ENCODE measurements around the gene PRKCZ.
"Not testable (repeated sequence)": the region's sequence is repeated elsewhere in the genome, so short reads cannot be mapped to it uniquely, and the experiment has no call there.

PRKCZ gene

DNA sequence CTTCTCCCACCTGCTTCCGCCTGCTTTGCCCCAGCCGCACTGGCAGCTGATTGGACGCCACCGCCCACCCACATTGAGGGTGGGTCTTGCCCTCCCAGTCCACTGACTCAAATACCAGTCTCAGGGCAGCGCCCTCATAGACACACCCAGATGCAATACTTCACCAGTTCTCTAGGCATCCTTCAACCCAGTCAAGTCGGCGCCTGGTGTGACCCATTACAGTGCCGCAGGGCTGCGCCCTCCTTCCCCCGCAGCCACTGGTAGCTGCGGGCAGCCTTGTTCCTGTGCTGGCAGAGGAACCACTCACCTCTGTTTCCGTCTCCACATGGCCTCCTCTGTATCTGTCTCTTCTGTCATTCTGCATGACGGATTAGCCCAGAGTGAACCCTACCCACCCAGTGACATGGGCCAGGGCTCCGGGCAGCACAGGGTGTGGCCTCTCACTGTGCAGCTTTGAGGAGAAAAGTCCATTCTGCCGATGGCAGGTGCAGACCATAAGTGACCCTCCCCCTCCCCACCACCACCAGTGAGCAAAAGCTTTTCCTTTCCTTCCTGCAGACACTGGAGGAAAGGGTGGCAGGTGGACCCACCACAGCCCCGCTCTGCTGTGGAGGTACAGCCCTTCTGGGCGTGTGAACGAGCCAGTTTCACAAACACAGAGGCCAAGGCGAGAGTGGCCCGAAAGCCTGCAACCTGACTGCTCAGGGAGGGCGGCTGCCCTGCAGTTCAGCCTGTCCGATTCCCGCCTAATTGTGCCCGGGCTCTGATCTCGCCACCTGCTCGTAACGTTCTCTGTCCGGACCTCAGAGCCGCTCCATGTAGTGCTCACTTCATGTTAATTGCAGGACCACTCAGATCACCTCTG is 87.3 kb downstream of the PRKCZ start:
- DNase-seq, result no peak

DNA sequence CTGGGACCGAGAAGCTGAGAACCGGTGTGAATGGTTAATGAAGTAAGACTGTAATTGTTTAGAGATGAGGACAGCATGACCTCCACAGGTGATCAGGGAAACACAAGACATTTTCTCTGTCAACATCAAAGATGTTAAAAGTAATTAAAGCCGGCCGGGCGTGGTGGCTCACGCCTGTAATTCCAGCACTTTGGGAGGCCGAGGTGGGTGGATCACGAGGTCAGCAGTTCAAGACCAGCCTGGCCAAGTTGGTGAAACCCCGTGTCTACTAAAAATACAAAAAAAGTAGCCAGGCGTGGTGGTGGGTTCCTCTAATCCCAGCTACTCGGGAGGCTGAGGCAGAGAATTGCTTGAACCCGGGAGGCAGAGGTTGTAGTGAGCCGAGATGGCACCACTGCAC is 88.9 kb downstream of the PRKCZ start:
- DNase-seq, result not testable (repeated sequence)

DNA sequence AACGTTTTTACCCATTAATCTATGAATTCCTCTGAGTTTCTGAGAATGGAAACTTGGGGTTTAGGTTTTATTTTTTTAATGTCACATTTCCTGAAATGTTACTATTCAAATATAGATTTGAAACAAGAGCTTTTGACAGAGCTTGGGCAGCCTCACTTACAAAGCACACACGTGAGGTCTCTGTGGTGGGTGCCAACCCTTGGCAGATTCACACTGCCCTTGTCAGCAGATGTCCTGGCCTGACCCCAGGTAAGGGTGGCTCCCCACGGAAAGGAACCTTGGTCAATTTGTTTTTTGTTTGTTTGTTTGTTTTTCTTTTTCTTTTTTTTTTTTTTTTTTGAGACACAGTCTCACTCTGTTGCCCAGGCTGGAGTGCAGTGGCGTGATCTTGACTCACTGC is 90.8 kb downstream of the PRKCZ start:
- no peak for DNase-seq

DNA sequence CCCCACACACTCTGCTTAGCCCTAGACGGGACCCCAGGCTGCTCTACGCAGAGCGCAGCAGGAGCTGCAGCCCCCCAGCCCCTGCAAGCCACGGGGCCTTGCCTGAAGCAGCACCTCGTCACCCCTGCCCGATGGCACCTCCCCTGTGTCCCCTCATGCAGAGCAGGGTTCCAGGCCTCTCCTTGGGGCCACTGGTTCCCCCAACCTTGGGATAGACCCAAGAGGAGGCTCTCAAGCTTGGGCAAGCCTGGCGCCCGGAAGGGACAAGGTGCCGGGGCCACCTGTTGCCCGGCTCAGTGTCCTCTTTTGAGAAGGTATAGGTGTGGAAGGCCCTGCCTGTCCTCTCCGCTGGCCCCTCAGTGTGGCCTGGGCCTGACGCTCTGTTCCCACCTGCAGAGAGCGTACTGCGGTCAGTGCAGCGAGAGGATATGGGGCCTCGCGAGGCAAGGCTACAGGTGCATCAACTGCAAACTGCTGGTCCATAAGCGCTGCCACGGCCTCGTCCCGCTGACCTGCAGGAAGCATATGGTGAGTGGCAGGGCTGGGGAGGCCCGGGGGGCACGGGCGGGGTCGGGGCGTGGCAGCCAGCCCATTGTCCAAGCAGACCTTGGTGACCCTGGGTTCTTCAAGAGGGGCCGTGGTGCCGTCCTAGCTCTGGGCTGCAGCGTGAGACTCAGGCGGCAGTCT is 93.7 kb downstream of the PRKCZ start:
- DNase-seq, result no peak

DNA sequence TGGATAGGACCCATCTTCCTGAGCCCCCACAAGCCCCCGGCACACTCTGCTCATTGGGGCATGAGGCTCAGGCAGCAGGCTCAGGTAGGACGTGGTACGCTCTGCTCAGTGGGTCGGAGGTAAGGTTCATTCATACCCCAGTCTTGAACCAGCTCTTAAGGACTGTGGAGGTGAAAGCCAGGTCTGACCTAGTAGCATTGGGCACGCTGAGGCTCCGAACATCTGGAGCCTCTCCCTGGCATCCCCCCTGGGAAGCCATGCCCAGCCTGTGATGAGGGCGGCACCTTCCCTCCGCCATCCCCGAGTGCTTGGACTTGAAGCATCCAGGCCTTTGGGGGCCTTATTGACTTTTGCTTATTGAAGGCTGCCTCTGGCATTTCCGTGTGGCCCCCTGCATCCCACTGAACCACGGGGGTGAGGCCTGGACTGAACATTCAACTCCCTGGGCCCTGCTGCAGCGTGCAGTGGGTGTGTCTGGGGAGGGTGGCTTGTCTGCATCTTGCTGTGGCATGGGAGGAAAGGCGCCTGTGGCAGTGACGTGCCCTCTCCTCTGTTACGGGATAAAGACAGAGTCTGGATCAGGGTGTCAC is 94.4 kb downstream of the PRKCZ start:
- DNase-seq, result no peak

DNA sequence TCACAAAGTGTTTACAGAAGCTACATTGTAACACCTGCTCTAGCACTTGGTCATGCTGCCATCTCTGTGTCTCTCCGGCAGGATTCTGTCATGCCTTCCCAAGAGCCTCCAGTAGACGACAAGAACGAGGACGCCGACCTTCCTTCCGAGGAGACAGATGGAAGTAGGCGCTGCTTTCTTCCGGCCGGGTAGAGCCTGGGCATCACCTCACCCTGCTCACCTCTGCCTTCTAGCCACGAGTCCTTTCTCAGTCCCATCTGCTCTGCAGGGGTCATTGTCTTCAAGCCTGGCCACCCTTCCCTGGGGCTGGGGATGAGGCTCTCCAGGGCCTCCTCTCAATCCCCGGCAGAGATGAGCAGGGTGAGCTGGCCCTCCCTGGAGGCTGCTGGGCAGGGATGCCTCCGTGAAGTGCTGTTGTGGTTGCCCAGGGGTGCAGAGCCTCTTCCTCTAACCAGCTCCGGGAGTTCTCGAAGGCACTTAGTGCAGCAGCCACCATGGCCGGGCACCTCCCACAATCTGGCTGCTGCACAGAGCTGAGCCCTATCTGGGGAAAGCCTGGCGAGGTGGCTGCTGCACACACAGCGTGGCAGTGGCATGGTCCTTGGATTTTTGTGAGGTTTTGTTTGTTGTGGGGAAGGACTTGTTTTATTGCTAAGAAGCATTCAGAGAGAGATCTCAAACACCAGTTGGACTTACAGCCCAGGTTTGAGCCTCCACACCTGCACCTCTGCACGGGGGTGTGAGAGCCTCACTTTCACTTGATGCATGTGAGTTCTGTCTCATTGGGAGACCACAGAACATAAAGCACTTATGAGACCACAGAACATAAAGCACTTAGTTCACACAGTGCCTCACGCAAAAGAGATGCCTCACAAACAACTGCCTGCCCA is 96.0 kb downstream of the PRKCZ start:
- DNase-seq, result no peak

DNA sequence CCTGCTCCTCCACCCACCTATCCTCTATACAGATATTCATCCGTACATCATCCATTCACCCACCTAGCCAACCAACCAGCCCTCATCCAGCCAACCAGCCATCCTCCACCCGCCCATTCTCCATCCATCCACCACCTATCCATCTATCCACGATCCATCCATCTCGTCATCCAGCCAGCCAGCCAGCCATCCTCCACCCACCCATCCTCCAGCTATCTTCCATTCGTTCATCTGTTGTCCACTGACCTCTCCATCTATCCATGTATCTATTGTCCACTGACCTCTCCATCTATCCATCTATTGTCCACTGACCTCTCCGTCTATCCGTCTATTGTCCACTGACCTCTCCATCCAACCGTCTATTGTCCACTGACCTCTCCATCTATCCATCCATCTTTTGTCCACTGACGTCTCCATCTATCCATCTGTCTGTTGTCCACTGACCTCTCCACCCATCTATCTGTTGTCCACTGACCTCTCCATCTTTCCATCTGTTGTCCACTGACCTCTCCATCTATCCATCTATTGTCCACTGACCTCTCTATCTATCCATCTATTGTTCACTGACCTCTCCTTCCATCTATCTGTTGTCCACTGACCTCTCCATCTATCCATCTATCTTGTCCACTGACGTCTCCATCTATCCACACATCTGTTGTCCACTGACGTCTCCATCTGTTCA is 96.8 kb downstream of the PRKCZ start:
- DNase-seq, result no peak

DNA sequence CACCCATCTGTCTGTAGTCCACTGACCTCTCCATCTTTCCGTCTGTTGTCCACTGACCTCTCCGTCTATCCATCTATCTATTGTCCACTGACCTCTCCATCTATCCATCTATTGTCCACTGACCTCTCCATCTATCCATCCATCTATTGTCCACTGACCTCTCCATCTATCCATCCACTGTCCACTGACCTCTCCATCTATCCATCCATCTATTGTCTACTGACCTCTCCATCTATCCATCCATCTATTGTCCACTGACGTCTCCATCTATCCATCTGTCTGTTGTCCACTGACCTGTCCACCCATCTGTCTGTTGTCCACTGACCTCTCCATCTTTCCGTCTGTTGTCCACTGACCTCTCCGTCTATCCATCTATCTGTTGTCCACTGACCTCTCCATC is 97.7 kb downstream of the PRKCZ start:
- not testable (repeated sequence) for DNase-seq

DNA sequence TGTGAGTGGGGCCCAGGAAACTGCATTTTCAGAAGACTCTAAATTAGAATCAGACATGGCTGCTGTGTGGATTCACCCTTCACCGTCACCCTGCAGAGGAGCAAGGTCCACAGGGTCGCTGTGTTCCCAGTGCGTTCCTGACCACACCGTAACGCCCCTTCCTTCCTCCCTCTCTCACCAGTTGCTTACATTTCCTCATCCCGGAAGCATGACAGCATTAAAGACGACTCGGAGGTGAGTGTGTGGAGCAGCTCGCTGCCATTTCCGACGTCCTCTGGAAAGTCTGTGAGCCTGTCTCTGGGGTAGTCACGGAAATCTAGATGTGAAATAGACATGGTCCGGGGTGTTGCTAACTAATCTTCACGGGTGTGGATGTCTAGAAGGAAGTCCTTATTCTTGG is 98.5 kb downstream of the PRKCZ start:
- no peak for DNase-seq

DNA sequence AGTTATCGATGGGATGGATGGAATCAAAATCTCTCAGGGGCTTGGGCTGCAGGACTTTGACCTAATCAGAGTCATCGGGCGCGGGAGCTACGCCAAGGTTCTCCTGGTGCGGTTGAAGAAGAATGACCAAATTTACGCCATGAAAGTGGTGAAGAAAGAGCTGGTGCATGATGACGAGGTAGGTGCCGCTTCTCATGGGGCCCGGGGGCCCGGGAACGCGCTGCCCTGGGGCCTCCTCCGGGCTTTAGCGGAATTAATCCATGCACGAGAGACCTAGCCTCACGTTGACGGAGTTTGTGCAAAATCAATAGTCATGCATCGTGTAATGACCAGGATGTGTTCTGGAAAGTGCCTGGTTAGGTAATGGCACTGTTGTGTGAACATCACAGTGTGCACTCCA is 100.6 kb downstream of the PRKCZ start:
- DNase-seq, result no peak

DNA sequence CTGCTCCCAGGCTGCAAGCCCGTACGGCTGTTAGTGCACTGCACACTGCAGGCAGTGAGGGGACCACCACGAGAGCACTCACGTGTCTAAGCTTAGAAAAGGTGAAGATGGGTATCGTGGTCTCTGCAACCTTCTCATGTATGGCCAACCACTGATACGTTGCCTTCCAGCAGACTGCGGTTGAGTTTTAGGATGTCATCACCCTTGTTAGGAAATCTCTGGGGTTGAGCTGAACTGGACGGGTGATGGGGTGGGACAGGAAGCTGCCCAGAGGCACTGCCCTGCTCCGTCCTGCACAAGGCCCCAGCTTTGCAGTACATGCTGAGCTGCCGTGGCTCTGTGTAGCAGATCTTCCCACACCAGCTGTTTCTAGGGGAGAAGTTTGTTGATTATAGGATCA is 101.0 kb downstream of the PRKCZ start:
- DNase-seq, result no peak

DNA sequence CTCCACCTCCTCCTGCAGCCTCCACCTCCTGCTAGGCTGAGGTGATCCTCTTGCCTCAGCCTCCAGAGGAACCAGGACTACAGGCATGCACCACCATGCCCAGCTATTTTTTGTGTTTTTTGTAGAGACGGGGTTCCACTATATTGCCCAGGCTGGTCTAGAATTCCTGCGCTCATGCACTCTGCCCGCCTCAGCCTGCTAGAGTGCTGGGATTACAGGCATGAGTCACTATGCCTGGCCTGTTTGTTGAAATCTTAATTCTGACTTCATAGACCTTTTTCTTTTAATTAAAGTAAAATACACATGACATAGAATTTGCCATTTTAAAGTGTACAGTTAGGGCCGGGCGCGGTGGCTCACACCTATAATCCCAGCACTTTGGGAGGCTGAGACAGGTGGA is 101.7 kb downstream of the PRKCZ start:
- DNase-seq, result no peak

DNA sequence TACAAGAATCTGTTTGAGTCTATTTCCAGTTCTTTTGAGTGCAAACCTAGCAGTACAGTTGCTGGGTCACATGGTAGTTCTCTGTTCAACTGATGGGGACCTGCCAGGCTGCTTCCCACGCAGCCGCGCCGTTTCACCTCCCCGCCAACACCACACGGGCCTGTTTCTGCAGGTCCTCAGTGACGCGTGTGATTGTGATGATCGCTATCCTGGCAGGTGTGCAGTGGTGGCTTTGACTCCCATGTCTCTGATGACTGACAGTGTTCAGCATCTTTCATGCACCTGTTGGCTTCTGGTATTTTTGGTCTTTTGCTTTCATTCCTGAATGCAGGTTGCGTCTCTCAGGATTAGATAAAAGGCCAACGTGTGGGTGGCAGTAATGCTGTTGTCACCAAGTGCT is 102.7 kb downstream of the PRKCZ start:
- DNase-seq, result no peak

DNA sequence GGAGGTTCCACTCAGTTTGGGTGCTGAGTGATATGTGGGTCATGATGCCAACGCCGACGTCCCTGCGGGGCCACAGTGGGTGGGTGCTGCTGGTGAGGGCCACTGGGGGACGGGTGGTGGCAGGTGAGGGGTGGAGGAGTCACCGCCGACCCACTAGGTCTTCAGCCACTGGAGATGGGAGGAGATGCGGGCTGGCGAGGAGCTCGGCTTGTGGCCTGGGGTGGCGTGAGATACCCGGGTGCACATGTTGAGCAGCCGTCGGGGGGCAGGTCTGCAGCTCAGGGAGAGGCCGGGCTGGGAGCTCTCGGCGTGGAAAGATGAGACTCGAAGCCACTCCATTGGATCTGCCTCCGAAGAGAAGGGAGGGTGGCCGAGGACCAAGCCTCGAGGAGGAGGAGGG is 103.8 kb downstream of the PRKCZ start:
- no peak for DNase-seq

DNA sequence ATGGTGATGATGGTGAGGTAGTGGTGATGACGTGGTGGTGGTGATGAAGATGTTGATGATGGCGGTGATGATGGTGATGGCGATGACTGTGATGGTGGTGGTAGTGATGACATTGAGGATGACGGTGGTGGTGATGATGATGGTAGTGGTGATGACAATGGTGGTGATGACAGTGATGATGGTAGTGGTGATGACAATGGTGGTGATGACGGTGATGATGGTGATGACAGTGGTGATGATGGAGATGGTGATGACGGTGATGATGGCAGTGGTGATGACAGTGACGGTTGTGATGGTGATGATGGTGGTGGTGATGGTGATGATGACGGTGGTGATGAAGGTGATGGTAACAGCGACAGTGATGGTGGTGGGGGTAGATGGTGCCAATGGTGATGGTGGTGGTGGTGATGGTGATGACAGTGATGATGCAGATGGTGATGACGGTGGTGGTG is 105.0 kb downstream of the PRKCZ start:
- DNase-seq, result no peak

DNA sequence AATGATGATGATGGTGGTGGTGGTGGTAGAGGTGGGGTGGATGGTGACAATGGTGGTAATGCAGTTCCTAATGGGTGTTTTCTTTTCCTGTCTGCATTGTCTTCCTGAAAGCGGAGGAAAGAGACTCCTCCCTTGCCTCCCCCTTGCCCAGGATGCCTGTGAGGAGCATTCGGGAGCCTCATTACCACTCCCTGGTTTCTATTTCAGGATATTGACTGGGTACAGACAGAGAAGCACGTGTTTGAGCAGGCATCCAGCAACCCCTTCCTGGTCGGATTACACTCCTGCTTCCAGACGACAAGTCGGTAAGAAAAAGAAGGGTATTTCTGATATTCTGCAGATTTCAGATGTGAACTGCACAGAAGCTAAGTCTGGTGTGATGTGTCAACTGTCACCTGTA is 105.6 kb downstream of the PRKCZ start:
- no peak for DNase-seq

DNA sequence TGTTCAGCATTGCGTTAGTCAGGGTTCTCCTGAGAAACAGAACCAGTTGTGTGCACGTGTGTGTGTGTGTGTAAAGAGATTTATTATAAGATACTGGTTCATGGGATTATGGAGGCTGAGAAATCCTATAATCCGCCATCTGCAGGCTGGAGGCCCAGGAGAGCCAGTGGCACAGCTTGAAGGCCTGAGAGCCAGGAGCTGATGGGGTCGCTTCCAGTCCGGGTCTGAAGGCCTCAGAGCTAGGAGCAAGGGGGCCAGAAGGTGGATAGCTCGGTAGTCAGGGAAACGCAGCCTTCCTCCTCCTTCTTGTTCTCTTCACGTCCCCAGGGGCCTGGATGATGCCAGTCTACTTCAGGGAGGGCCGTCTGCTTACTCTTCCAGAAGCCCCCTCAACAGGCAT is 106.7 kb downstream of the PRKCZ start:
- DNase-seq, result no peak

DNA sequence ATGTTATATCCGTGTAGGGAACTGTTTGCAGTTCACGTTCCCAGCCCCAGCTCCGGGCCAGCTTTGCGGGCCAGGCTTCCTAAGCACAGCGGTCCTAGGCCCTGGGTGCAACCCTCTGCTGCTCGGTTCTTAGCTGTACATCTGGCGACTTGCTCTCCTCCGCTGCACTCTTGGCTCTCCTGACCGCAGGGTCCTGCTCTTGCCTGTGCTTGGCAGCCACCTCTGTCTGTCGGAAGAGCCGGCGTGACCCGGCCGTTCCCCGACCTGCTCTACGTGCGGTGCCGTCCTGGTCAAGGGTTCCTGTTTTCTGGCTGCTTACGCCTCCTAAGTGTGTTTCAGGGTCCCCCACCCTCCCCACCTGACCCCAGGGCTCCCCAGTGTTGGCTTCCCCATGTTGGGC is 107.6 kb downstream of the PRKCZ start:
- DNase-seq, result no peak

DNA sequence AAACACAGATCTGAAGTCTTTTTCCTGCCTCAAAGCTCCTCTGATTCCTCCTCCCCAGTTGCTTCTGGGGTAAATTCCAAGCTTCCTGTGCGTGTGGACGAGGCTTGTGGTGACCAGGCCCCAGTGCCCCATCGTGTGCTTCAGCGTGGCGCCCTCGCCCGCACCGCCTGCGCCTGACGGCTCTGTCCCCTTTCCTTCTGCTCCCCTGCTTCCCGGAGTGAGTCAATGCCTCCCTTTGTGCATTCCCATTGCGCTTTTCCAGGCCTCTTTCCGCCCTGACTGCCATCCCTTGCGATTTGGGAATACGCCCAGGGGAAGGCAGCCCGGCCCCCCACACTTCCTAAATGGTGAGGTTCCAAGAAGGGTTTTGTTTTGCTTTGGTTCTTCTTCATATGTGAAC is 108.1 kb downstream of the PRKCZ start:
- DNase-seq, result no peak

DNA sequence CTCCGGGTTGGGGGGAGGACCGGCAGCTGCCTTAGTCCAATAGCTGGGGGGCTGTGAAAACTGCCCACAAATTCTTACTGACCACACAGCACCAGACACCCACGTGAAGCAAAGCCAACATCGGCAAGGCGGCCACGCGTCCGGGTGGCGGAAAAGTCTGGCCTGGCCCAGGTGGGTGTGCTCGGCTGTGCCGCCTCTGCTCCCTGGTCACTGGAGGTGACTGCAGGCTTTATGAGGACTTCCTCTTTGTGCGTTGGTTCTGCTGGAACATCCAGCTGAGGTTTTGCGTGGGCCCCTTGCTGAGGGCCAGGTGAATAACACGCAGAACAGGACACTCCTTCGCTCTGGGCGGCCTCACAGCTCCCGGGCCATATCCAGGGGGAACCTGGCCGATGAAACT is 108.9 kb downstream of the PRKCZ start:
- no peak for DNase-seq

DNA sequence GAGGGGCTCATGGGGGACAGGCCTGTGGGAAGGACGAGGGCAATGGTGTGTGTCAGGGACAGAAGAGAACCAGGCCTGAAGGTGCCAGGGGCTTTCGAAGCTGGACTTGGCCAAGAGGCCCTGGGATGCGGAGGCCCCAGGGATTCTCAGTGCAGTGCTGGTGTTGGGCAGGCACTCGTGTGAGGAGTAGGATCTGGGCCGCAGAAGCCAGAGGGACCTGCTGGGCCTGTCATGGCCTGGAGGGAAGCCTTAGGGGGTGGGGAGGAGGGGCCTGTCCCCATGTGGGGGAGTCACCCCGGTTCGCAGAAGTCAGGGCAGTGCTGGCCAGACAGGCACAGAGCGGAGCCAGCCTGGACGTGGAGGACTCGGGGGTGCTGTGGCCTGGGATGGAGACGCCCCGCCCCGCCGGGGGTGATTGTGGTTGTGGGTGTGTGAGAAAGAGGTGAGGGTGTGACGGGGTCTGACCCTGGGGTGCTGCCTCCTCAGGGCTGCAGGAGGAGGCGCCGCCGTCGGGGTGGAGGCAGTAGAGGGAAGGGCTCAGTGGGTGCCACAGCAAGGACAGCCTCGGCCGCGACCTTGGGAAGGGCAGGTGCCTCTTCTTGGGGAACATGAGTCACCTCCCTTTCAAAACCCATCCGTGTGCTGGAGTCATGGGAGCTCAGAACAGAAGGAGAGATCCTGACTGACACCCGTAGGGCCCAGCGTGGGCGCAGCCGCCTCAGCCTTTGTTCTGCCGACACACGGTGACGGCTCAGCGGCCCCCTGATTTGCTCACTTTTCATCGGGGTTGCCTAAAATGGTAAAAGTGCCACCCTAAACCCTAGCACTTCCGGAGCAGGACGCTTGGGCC is 110.5 kb downstream of the PRKCZ start:
- no peak for DNase-seq

DNA sequence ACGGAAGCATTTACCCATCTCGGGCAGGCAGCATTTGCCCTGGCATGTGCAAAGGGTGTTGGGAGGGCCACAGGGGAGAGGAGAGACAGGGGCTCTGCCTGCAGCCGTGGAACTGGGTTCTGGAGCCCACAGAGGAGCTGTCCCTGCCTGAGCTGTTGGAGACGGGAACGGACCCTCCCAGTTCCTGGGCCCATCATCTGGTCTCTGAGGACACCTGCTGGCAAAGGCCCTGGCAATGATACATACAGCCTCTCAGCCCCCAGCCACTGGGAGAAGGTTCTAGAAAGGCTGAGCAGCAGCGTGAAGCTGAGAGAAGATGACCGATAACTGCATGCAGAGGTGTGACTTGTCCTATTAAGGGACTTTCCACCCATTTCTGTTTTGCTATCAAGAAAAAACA is 113.0 kb downstream of the PRKCZ start:
- DNase-seq, result no peak

Measured in DMS 273 treated with DMSO at 0.1 percent for 48 hours (cell line).